PC-3 (cell line): Measurements from ENCODE around the gene AGBL1. TPM values are rescaled to one million over a fixed set of nuclear protein-coding genes. Genes with fewer than 3 reads are reported as not detected.
"Not testable (repeated sequence)": the region's sequence is repeated elsewhere in the genome, so short reads cannot be mapped to it uniquely, and the experiment has no call there.

Experiments used
- ATAC-seq: fragments of 200-7000 bp; cut with Tn5 transposase; 2 replicates; pipeline ENCODE4 v1.9.1; 2020; ENCODE audit warnings: mild to moderate bottlenecking, moderate library complexity
- BruUV-seq: library from RNA; stranded (reverse); fragments of 400-500 nt; replicated peaks from 2 replicates; lab custom pipeline; 2021; lab: Mats Ljungman, UMichigan
- CTCF ChIA-PET: fragments of 300-600 bp; sonication (Branson Sonifier 250); formaldehyde crosslinking; loops from one replicate; lab custom pipeline; 2022; ENCODE audit warnings: antibody characterized with exemption; lab: Charles Lee
- POLR2A ChIA-PET: fragments of 300-600 bp; sonication (Branson Sonifier 250); formaldehyde crosslinking; loops from one replicate; lab custom pipeline; 2022; ENCODE audit warnings: antibody characterized with exemption; ENCODE audit not compliant: unreplicated experiment; lab: Charles Lee
- DNase-seq: peaks from one replicate; pipeline ENCODE4 v3.0.0-alpha.2; 2015
- H2AFZ ChIP-seq: fragments of 300-600 bp; sonication (generic); 2 replicates; pipeline ENCODE4 v1.6.0; 2016; ENCODE audit warnings: antibody characterized with exemption, low read length
- H3F3A ChIP-seq: fragments of 300-600 bp; sonication (generic); one replicate; pipeline ENCODE4 v1.6.0; 2017; ENCODE audit warnings: antibody characterized with exemption, low read length, control low read depth, mild to moderate bottlenecking; ENCODE audit not compliant: unreplicated experiment
- H3K27ac ChIP-seq: fragments of 300-600 bp; sonication (generic); 2 replicates; pipeline ENCODE4 v1.5.1; 2016; ENCODE audit warnings: mild to moderate bottlenecking, low read length
- H3K27me3 ChIP-seq: fragments of 300-600 bp; sonication (generic); 2 replicates; pipeline ENCODE4 v1.6.1; 2016; ENCODE audit warnings: low read length, mixed read lengths
- H3K36me3 ChIP-seq: fragments of 300-600 bp; sonication (generic); 2 replicates; pipeline ENCODE4 v1.6.1; 2016; ENCODE audit warnings: low read depth, mixed run types, low read length, mixed read lengths
- H3K4me1 ChIP-seq: fragments of 300-600 bp; sonication (generic); 2 replicates; pipeline ENCODE4 v1.5.1; 2016; ENCODE audit warnings: low read length; ENCODE audit not compliant: insufficient read depth
- H3K4me2 ChIP-seq: fragments of 300-600 bp; sonication (generic); 2 replicates; pipeline ENCODE4 v1.6.0; 2016; ENCODE audit warnings: low read length
- H3K4me3 ChIP-seq: fragments of 300-600 bp; sonication (generic); 2 replicates; pipeline ENCODE4 v1.5.1; 2016; ENCODE audit warnings: mild to moderate bottlenecking, low read length, mixed read lengths
- H3K79me2 ChIP-seq: fragments of 300-600 bp; sonication (generic); 2 replicates; pipeline ENCODE4 v1.6.1; 2017; ENCODE audit warnings: low read length, mixed read lengths
- H3K9ac ChIP-seq: fragments of 300-600 bp; sonication (generic); 2 replicates; pipeline ENCODE4 v1.6.0; 2016; ENCODE audit warnings: mild to moderate bottlenecking, low read length
- H3K9me2 ChIP-seq: fragments of 300-600 bp; sonication (generic); replicated peaks from 2 replicates; pipeline ENCODE4 v1.6.1; 2016; ENCODE audit warnings: mixed run types, low read length, mixed read lengths
- H3K9me3 ChIP-seq: fragments of 300-600 bp; sonication (generic); 2 replicates; pipeline ENCODE4 v1.6.1; 2016; ENCODE audit warnings: low read length, mixed read lengths
- H4K20me1 ChIP-seq: fragments of 300-600 bp; sonication (generic); 2 replicates; pipeline ENCODE4 v1.6.1; 2016; ENCODE audit warnings: low read length, mixed read lengths
- EZH2 ChIP-seq: fragments of 300-600 bp; sonication (generic); IDR thresholded peaks from one replicate; pipeline ENCODE4 v1.6.1; 2017; ENCODE audit warnings: antibody characterized with exemption, mild to moderate bottlenecking, low read length; ENCODE audit not compliant: unreplicated experiment
- EZH2phosphoT487 ChIP-seq: fragments of 300-600 bp; sonication (generic); IDR thresholded peaks from 2 replicates; pipeline ENCODE4 v1.6.1; 2018; ENCODE audit warnings: mild to moderate bottlenecking, antibody characterized with exemption, low read length, borderline replicate concordance
- intact Hi-C: fragments of 100-400 bp; cut with micrococcal nuclease; formaldehyde crosslinking; loops from 2 replicates; pipeline ENCODE4 v1.9.0; 2023
- total RNA-seq: library from RNA; depleted of rRNA; stranded (reverse); fragments of >200 nt; gene quantifications from 2 replicates; pipeline ENCODE4 v1.2.3, GENCODE V29; 2014
- TF ChIP-seq, protein P1 (sequence below): fragments of 300-600 bp; sonication (generic); conservative IDR thresholded peaks from 2 replicates; pipeline ENCODE4 v1.5.1; 2017; ENCODE audit warnings: antibody characterized with exemption, low read depth, mild to moderate bottlenecking, low read length

Gene AGBL1
- total RNA-seq, 1 experiment from 2014 or later, result not detected

DNA sequence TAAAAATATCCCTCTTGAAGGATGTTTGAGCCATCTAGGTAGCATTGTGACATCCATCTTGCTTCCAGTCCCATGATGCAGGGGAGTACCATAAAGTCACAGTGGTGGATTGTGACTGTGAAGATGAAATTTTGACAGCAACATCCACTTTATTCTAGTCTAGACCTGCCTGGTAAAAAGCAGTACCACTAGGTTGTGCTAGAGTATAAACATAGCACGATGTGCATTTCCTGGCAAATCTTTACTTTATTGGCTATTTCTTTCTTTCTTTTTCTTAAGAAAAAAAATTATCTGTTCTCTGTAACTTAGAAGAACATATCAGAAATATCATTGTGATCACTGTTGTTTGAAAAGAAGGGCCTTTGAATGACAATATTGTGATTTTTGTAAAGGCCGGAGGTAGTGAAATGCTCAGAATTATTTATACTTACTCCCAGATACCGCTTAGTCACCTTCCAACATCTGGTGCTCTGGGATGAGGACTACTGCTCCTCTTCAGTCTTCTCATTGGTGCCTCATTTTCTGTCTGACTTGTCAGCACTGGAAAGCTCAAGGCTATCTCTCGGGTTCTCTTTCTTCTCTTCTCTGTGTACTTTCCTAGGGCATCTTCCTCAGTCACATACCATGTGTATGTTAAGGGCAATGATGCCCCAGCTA is 35.6 kb downstream of the AGBL1 start:
- no peaks in the 10 kb centered on the region for H4K20me1 ChIP-seq
- no peak for DNase-seq
- H2AFZ ChIP-seq, result no peak overlapping the region
- TF ChIP-seq, protein P1, sequence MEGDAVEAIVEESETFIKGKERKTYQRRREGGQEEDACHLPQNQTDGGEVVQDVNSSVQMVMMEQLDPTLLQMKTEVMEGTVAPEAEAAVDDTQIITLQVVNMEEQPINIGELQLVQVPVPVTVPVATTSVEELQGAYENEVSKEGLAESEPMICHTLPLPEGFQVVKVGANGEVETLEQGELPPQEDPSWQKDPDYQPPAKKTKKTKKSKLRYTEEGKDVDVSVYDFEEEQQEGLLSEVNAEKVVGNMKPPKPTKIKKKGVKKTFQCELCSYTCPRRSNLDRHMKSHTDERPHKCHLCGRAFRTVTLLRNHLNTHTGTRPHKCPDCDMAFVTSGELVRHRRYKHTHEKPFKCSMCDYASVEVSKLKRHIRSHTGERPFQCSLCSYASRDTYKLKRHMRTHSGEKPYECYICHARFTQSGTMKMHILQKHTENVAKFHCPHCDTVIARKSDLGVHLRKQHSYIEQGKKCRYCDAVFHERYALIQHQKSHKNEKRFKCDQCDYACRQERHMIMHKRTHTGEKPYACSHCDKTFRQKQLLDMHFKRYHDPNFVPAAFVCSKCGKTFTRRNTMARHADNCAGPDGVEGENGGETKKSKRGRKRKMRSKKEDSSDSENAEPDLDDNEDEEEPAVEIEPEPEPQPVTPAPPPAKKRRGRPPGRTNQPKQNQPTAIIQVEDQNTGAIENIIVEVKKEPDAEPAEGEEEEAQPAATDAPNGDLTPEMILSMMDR, result no peak; the same call in 1 of the 2 replicates
- TF ChIP-seq EZH2, result no peak
- TF ChIP-seq EZH2phosphoT487, result no peak
- ChIA-PET CTCF (no interaction called here), POLR2A (no interaction called here)
- H3K27me3 ChIP-seq, result 0 out of 2 replicates have a peak, but pooled peaks cover 7% of the 10 kb centered on the region
- H3K4me2 ChIP-seq, result no peak overlapping the region
- BruUV-seq, result no TSS peak
- H3K4me1 ChIP-seq, result no peaks in the 10 kb centered on the region
- H3K9ac ChIP-seq, result no peak overlapping the region
- no peaks in the 10 kb centered on the region for H3F3A ChIP-seq
- H3K9me2 ChIP-seq, result no peaks in the 10 kb centered on the region
- no peak overlapping the region for H3K27ac ChIP-seq
- no peaks in the 10 kb centered on the region for H3K36me3 ChIP-seq
- no peak overlapping the region for H3K4me3 ChIP-seq
- no peaks in the 10 kb centered on the region for H3K9me3 ChIP-seq
- no peak for ATAC-seq
- intact Hi-C loops, result no loop called here
- H3K79me2 ChIP-seq, result no peaks in the 10 kb centered on the region

DNA sequence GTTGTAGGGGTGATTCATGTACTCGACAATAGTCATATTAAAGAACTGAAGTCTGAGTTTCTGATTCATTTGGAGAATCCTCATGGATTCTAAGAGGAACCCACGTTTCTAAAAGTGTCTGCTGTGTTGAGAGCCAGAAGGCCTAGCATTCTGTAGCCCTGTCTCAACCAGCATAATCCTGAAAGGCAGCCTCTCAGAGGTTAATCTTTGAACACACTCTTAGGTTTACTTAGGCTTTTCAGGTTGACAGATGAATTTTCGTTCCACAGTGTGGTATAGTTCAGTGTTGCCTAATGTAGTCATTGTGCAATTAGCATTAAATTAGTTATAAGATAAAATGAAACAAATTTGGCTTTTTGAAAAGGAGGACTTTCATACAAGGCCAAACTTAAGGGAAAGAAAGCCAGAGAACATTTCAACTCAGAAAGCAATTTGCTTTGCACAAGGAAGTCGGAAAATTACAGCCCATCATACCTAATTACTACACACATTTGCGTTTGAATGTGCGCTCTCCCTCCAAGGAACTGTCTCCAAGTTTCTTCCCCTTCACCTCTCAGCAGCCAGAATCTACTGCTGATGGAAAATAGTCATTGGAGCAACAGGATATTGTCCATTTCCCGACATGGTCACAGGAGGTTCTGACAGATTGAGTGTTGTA is 42.0 kb downstream of the AGBL1 start:
- Histone ChIP-seq H3K27me3 (peaks cover 12% of the 10 kb centered on the region), H3K9ac (no peak overlapping the region), H4K20me1 (no peaks in the 10 kb centered on the region), H3K4me1 (no peaks in the 10 kb centered on the region), H3K4me3 (no peak overlapping the region), H3F3A (no peaks in the 10 kb centered on the region), H3K4me2 (no peak overlapping the region), H2AFZ (no peak overlapping the region), H3K9me3 (no peaks in the 10 kb centered on the region), H3K36me3 (no peaks in the 10 kb centered on the region), H3K9me2 (no peaks in the 10 kb centered on the region), H3K79me2 (no peaks in the 10 kb centered on the region), H3K27ac (no peak overlapping the region)
- ChIA-PET CTCF (no interaction called here), POLR2A (no interaction called here)
- no TSS peak for BruUV-seq
- no peak for DNase-seq
- intact Hi-C loops, result no loop called here
- no peak for TF ChIP-seq EZH2phosphoT487
- TF ChIP-seq, protein P1, result no peak
- TF ChIP-seq EZH2, result no peak
- no peak for ATAC-seq

DNA sequence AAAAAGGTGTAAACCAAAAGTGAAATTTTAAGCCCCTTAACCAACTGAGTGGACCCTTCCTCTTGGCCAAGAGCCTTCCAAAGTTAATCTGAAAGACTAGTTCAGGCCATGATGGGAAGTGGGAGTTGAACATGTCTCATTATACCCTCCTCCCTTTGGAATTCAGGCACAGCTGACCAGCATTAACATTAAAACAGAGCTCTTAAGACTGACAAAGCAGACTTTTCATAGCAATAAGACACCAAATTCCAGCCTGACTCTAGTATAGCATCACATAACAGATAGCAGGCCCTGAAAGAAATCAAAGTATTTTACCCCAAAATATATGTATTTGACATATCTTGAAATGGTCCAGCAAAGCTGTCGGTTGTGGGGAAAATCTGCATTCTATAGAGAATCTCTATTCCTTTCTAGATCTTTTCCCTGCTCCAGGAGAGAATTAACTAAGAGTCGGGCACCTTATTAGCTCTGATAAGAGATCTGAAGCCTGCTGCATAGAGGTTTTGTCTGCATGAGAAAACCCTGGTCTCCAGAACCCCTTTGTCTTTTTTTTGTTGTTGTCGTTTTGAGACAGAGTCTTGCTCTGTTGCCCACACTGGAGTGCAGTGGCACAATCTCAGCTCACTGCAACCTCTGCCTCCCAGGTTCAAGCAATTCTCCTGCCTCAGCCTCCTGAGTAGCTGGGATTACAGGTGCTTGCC is 43.2 kb downstream of the AGBL1 start:
- DNase-seq, H4K20me1 ChIP-seq, H3K9ac ChIP-seq, H3K36me3 ChIP-seq, POLR2A ChIA-PET, H3F3A ChIP-seq, H2AFZ ChIP-seq, intact Hi-C loops, H3K9me3 ChIP-seq, H3K4me1 ChIP-seq, H3K4me3 ChIP-seq, H3K27ac ChIP-seq, BruUV-seq, H3K4me2 ChIP-seq, ATAC-seq, H3K79me2 ChIP-seq, H3K9me2 ChIP-seq, CTCF ChIA-PET: not testable (repeated sequence)
- peaks cover 12% of the 10 kb centered on the region for H3K27me3 ChIP-seq
